H1 (cell line): Measurements from ENCODE around the gene BSPH1. TPM values are rescaled to one million over a fixed set of nuclear protein-coding genes. Genes with fewer than 3 reads are reported as not detected.

Source experiments
- CTCF ChIA-PET: fragments of 300-600 bp; sonication (Branson Sonifier 250); formaldehyde crosslinking; loops from one replicate; lab custom pipeline; 2021; ENCODE audit not compliant: partially characterized antibody; lab: Charles Lee
- POLR2A ChIA-PET: fragments of 300-600 bp; sonication (Branson Sonifier 250); formaldehyde crosslinking; loops from one replicate; lab custom pipeline; 2021; ENCODE audit warnings: inconsistent platforms; ENCODE audit not compliant: partially characterized antibody; lab: Charles Lee
- DNase-seq, 2 experiments: peaks; one replicate each; pipeline versions ENCODE4 v3.0.0 to v3.0.0-alpha.2; 2010 to 2022; ENCODE audit warnings: low spot score in 2 of 2, low read depth in 1 of 2, mixed read lengths in 1 of 2
- FAIRE-seq: peaks from 2 replicates; lab custom pipeline; 2011; peaks lifted over from hg19 to GRCh38; lab: Jason Lieb, UNC
- H2AFZ ChIP-seq: 2 replicates; pipeline ENCODE4 v1.8.1; 2012; ENCODE audit warnings: low read length, inconsistent platforms
- H2AK5ac ChIP-seq: 2 replicates; pipeline ENCODE4 v1.6.1; 2013; ENCODE audit warnings: low read depth, low read length
- H2BK120ac ChIP-seq: replicated peaks from 2 replicates; pipeline ENCODE3; 2013; ENCODE audit warnings: low read depth, low read length, inconsistent platforms
- H2BK12ac ChIP-seq: 2 replicates; pipeline ENCODE4 v1.6.1; 2013; ENCODE audit warnings: low read depth, low read length
- H2BK15ac ChIP-seq: 2 replicates; pipeline ENCODE4 v1.6.1; 2013; ENCODE audit warnings: low read length
- H2BK20ac ChIP-seq: 2 replicates; pipeline ENCODE4 v1.6.1; 2013; ENCODE audit warnings: low read length
- H2BK5ac ChIP-seq: 2 replicates; pipeline ENCODE4 v1.6.1; 2013; ENCODE audit warnings: low read depth, low read length
- H3K14ac ChIP-seq: 2 replicates; pipeline ENCODE4 v1.6.1; 2013; ENCODE audit warnings: inconsistent platforms; ENCODE audit not compliant: insufficient read length
- H3K18ac ChIP-seq: 2 replicates; pipeline ENCODE4 v1.6.1; 2013; ENCODE audit warnings: low read length; ENCODE audit errors: extremely low read depth
- H3K23ac ChIP-seq: 2 replicates; pipeline ENCODE4 v1.6.1; 2013; ENCODE audit warnings: inconsistent platforms; ENCODE audit not compliant: insufficient read length
- H3K23me2 ChIP-seq: 2 replicates; pipeline ENCODE4 v1.6.1; 2013; ENCODE audit warnings: low read depth, low read length
- H3K27ac ChIP-seq: 2 replicates; pipeline ENCODE4 v1.6.1; 2011; ENCODE audit warnings: low read depth, low read length, inconsistent platforms
- H3K27me3 ChIP-seq, 4 experiments: replicated peaks in 1 of 4; 1 replicate in 1 of 4; 2 replicates in 3 of 4; pipeline versions ENCODE4 v1.6.1 to v1.8.1; 2011 to 2013; ENCODE audit warnings: low read length in 3 of 4, mild to moderate bottlenecking in 3 of 4, inconsistent platforms in 2 of 4, mixed read lengths in 2 of 4, moderate library complexity in 1 of 4; ENCODE audit not compliant: control insufficient read depth in 3 of 4, insufficient read depth in 3 of 4; ENCODE audit errors: extremely low read depth in 1 of 4
- H3K36me3 ChIP-seq, 4 experiments: 2 replicates each; pipeline versions ENCODE4 v1.6.1 to v1.8.1; 2011 to 2013; ENCODE audit warnings: mild to moderate bottlenecking in 4 of 4, low read length in 3 of 4, moderate library complexity in 2 of 4, control low read depth in 1 of 4, inconsistent platforms in 1 of 4; ENCODE audit not compliant: insufficient read depth in 4 of 4, control insufficient read depth in 2 of 4
- H3K4ac ChIP-seq: replicated peaks from 2 replicates; pipeline ENCODE3; 2013; ENCODE audit warnings: low read length, low read depth, mixed read lengths, inconsistent platforms; ENCODE audit not compliant: insufficient read length
- H3K4me1 ChIP-seq, 4 experiments: replicated peaks in 1 of 4; 1 replicate in 1 of 4; 2 replicates in 3 of 4; pipeline versions ENCODE4 v1.6.1 to v1.8.1; 2011 to 2013; ENCODE audit warnings: low read length in 3 of 4, inconsistent platforms in 2 of 4, mixed read lengths in 1 of 4; ENCODE audit not compliant: insufficient read depth in 4 of 4, control insufficient read depth in 3 of 4
- H3K4me2 ChIP-seq, 2 experiments: 2 replicates each; pipeline versions ENCODE4 v1.6.1 to v1.8.1; 2011 to 2013; ENCODE audit warnings: low read depth in 2 of 2, low read length in 2 of 2, control low read depth in 1 of 2, inconsistent platforms in 1 of 2, mild to moderate bottlenecking in 1 of 2; ENCODE audit not compliant: insufficient read depth in 1 of 2
- H3K4me3 ChIP-seq, 4 experiments: fragments of 200-600, 300-600 bp in 1 of 4; sonication (generic), shearing (Covaris generic), sonication (Bioruptor Twin) in 1 of 4; 2 replicates each; pipeline versions ENCODE4 v1.5.1 to v1.8.1; 2011 to 2016; ENCODE audit warnings: low read length in 4 of 4, low read depth in 3 of 4, control low read depth in 2 of 4, inconsistent platforms in 2 of 4, mild to moderate bottlenecking in 2 of 4, mixed read lengths in 1 of 4, moderate library complexity in 1 of 4; ENCODE audit not compliant: insufficient read depth in 2 of 4; ENCODE audit errors: extremely low read depth in 1 of 4
- H3K56ac ChIP-seq: replicated peaks from 2 replicates; pipeline ENCODE3; 2013; ENCODE audit warnings: low read depth, mild to moderate bottlenecking, mixed read lengths, low read length, inconsistent platforms; ENCODE audit not compliant: insufficient read length
- H3K79me1 ChIP-seq: 2 replicates; pipeline ENCODE4 v1.6.1; 2013; ENCODE audit warnings: low read depth, low read length, control low read depth
- H3K79me2 ChIP-seq, 2 experiments: 2 replicates each; pipeline versions ENCODE4 v1.6.1 to v1.8.1; 2012 to 2013; ENCODE audit warnings: low read length in 2 of 2, mild to moderate bottlenecking in 2 of 2, inconsistent platforms in 1 of 2; ENCODE audit not compliant: insufficient read depth in 2 of 2, control insufficient read depth in 1 of 2
- H3K9ac ChIP-seq, 4 experiments: replicated peaks in 1 of 4; 1 replicate in 1 of 4; 2 replicates in 3 of 4; pipeline versions ENCODE4 v1.6.1 to v1.8.1; 2011 to 2013; ENCODE audit warnings: low read depth in 3 of 4, low read length in 3 of 4, control low read depth in 2 of 4, mild to moderate bottlenecking in 2 of 4, moderate library complexity in 2 of 4, inconsistent platforms in 1 of 4; ENCODE audit errors: extremely low read depth in 1 of 4
- H3K9me3 ChIP-seq, 2 experiments: 2 replicates each; pipeline versions ENCODE4 v1.6.1 to v1.8.1; 2012 to 2013; ENCODE audit warnings: mild to moderate bottlenecking in 2 of 2, moderate library complexity in 2 of 2, control low read depth in 1 of 2, inconsistent platforms in 1 of 2, low read depth in 1 of 2, low read length in 1 of 2, mixed read lengths in 1 of 2; ENCODE audit not compliant: insufficient read depth in 2 of 2
- H4K20me1 ChIP-seq, 2 experiments: replicated peaks in 1 of 2; 2 replicates each; pipeline versions ENCODE3 to v1.8.1; 2011 to 2013; ENCODE audit warnings: inconsistent platforms in 2 of 2, low read length in 2 of 2, mild to moderate bottlenecking in 1 of 2; ENCODE audit not compliant: insufficient read depth in 2 of 2, control insufficient read depth in 1 of 2
- H4K5ac ChIP-seq: 2 replicates; pipeline ENCODE4 v1.6.1; 2013; ENCODE audit warnings: low read length, low read depth, mixed read lengths, inconsistent platforms; ENCODE audit not compliant: insufficient read length
- H4K8ac ChIP-seq: 2 replicates; pipeline ENCODE4 v1.8.0; 2013; ENCODE audit warnings: mild to moderate bottlenecking, moderate library complexity, low read length, inconsistent platforms; ENCODE audit not compliant: insufficient read depth; ENCODE audit errors: extremely low read depth
- H4K91ac ChIP-seq: replicated peaks from 2 replicates; pipeline ENCODE3; 2013; ENCODE audit warnings: low read length, mixed read lengths, inconsistent platforms; ENCODE audit not compliant: insufficient read length
- ATF2 ChIP-seq: IDR thresholded peaks from 2 replicates; pipeline ENCODE4 v1.6.1; 2012; ENCODE audit warnings: low read length, inconsistent platforms
- BCL11A ChIP-seq, 2 experiments: IDR thresholded peaks; one replicate each; pipeline ENCODE4 v1.6.1; 2011; ENCODE audit warnings: low read depth in 2 of 2, low read length in 2 of 2, mild to moderate bottlenecking in 2 of 2
- BRCA1 ChIP-seq: IDR thresholded peaks from 2 replicates; pipeline ENCODE4 v1.6.1; 2012; ENCODE audit warnings: low read depth, low read length, improper control_type of control experiment
- EGR1 ChIP-seq: IDR thresholded peaks from 2 replicates; pipeline ENCODE4 v1.6.1; 2011; ENCODE audit warnings: low read depth, low read length, borderline replicate concordance
- EZH2 ChIP-seq: fragments of 200-600 bp; sonication (generic); IDR thresholded peaks from 2 replicates; pipeline ENCODE4 v1.7.1; 2012; ENCODE audit warnings: low read depth, mild to moderate bottlenecking, moderate library complexity, low read length, inconsistent platforms; ENCODE audit not compliant: severe bottlenecking
- FOSL1 ChIP-seq: IDR thresholded peaks from 2 replicates; pipeline ENCODE4 v1.6.1; 2011; ENCODE audit warnings: mild to moderate bottlenecking, low read depth, low read length, moderate library complexity; ENCODE audit not compliant: insufficient read depth
- GABPA ChIP-seq: IDR thresholded peaks from 2 replicates; pipeline ENCODE4 v1.6.1; 2011; ENCODE audit warnings: mild to moderate bottlenecking, low read length, moderate library complexity, borderline replicate concordance; ENCODE audit not compliant: insufficient read depth
- GTF2F1 ChIP-seq: IDR thresholded peaks from 2 replicates; pipeline ENCODE4 v1.6.1; 2012; ENCODE audit warnings: low read depth, low read length, improper control_type of control experiment, borderline replicate concordance
- MAFK ChIP-seq: IDR thresholded peaks from 2 replicates; pipeline ENCODE4 v1.6.1; 2012; ENCODE audit warnings: low read depth, mild to moderate bottlenecking, improper control_type of control experiment, low read length
- SIRT6 ChIP-seq: IDR thresholded peaks from one replicate; pipeline ENCODE4 v1.7.1; 2012; ENCODE audit warnings: low read length, inconsistent platforms
- ZNF274 ChIP-seq: IDR thresholded peaks from 2 replicates; pipeline ENCODE4 v1.7.0; 2012; ENCODE audit warnings: low read length, borderline replicate concordance; ENCODE audit errors: extremely low read depth
- WGBS, 2 experiments: shearing (Covaris generic) in 1 of 2; methylation state at CpG; one replicate each; pipeline versions ENCODE4 v1.1.6 to v1.1.7; 2013 to 2015; ENCODE audit warnings: low lambda C conversion rate in 2 of 2, mixed read lengths in 2 of 2, inconsistent platforms in 1 of 2, low coverage in 1 of 2, missing lambda C conversion rate in 1 of 2; ENCODE audit not compliant: insufficient replicate concordance in 2 of 2, insufficient coverage in 1 of 2, insufficient read length in 1 of 2; ENCODE audit errors: extremely low coverage in 1 of 2, missing lambda C conversion rate in 1 of 2; 5-methylcytosine and 5-hydroxymethylcytosine counted together
- polyA plus RNA-seq, 7 experiments: library from polyadenylated mRNA; depleted of rRNA in 3 of 7; stranded (reverse) in 5 of 7; unstranded in 2 of 7; fragments of >200 nt in 5 of 7; fragments of 200-250 nt in 2 of 7; gene quantifications; 1 replicate in 5 of 7; 2 replicates in 1 of 7; 4 replicates in 1 of 7; pipeline versions ENCODE4 v1.2.1 to v1.2.3, GENCODE V29; 2011 to 2013; ENCODE audit warnings: missing spikeins in 2 of 7, mixed read lengths in 2 of 7
- total RNA-seq: library from RNA; stranded (reverse); fragmentation: NEBNext Ultra II Directional; extraction: Animal tissue kit (Norgen Biotek cat#: 25700); gene quantifications from 2 replicates; pipeline ENCODE4 v1.2.1, GENCODE V29; 2021
- TF ChIP-seq, protein P1 (sequence below): IDR thresholded peaks from 2 replicates; pipeline ENCODE4 v1.6.1; 2011; ENCODE audit warnings: low read length, improper control_type of control experiment

BSPH1 gene
- total and polyA plus RNA-seq, 2 of the 8 experiments (the other 6 are each of a cell fraction or from before 2014, with no cell fraction given): not detected

- H3K4ac ChIP-seq: no peak overlapping the region
- CTCF ChIA-PET: interaction anchor here (0.7 kb wide), 1 partner anchor 1480 kb away, joined by 3 read pairs; no protein-coding TSS in a partner anchor
- no peak for TF ChIP-seq SIRT6
- no peak for TF ChIP-seq EGR1
- no peak for TF ChIP-seq BRCA1
- TF ChIP-seq ZNF274: no peak
- TF ChIP-seq BCL11A (IDR thresholded peaks at IDR 0.05; ENCODE audit: low read depth in 2 of 2, low read length in 2 of 2): no peak
- TF ChIP-seq, protein P1, sequence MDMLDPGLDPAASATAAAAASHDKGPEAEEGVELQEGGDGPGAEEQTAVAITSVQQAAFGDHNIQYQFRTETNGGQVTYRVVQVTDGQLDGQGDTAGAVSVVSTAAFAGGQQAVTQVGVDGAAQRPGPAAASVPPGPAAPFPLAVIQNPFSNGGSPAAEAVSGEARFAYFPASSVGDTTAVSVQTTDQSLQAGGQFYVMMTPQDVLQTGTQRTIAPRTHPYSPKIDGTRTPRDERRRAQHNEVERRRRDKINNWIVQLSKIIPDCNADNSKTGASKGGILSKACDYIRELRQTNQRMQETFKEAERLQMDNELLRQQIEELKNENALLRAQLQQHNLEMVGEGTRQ: no peak
- TF ChIP-seq FOSL1: no peak
- no peak for TF ChIP-seq GTF2F1
- no peak for TF ChIP-seq GABPA
- TF ChIP-seq EZH2: no peak
- TF ChIP-seq MAFK: no peak
- no peak for TF ChIP-seq ATF2
Measured at GRCh38 chr19:47998800-47999199, 6.8 kb upstream of the BSPH1 start.

More at GRCh38 chr19:47998800-47999199, 6.8 kb upstream of the BSPH1 start:
- Histone ChIP-seq H3K79me1 (no peaks in the 10 kb centered on the region), H4K20me1 (peaks cover 0 to 2% of the 10 kb centered on the region in 2 experiments), H3K14ac (no peak overlapping the region), H3K4me3 (no peak overlapping the region), H2BK20ac (no peak overlapping the region), H3K27ac (no peak overlapping the region), H3K9me3 (no peaks in the 10 kb centered on the region), H3K36me3 (no peaks in the 10 kb centered on the region), H2BK15ac (no peak overlapping the region), H3K79me2 (no peaks in the 10 kb centered on the region), H3K9ac (no peak overlapping the region), H3K18ac (no peak overlapping the region), H3K4me2 (no peak overlapping the region), H2AK5ac (no peak overlapping the region), H4K91ac (no peak overlapping the region), H2AFZ (no peak overlapping the region), H3K56ac (no peak overlapping the region), H3K23me2 (peaks cover 4% of the 10 kb centered on the region; the same call in 1 of the 2 replicates), H3K27me3 (no peaks in the 10 kb centered on the region), H2BK12ac (no peak overlapping the region), H3K23ac (no peak overlapping the region), H2BK5ac (no peak overlapping the region), H4K5ac (no peak overlapping the region), H2BK120ac (no peak overlapping the region), H4K8ac (no peak overlapping the region), H3K4me1 (no peaks in the 10 kb centered on the region)
- POLR2A ChIA-PET: no interaction called here
- 98% methylated on average over 5 of the region's 6 CpGs; no CpG with 5 or more reads in 1 of the 2 experiments for WGBS, 2 experiments
- FAIRE-seq (no peak), DNase-seq (no peak)
